ENCODE results near the gene NUAK1.
"Not testable (repeated sequence)": the region's sequence is repeated elsewhere in the genome, so short reads cannot be mapped to it uniquely, and the experiment has no call there.

The NUAK1 gene

DNA sequence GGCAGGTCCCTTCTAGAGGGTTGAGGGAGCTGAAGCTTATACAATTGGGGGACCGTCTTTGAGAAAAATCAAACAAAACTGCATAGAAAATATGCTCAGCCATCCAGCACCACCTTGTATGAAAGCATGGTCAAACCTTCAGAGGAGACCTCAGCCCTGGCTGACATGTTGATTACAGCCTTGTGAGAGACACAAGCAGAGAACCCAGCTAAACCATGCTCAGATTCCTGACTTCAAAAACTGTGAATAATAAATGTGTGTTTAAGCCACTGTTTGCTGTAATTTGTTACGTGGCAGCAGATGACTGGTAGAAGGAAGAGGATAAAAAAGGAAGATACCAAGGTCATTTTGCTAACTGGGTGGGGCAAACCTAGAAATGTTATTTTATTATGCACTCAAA, 115.7 kb downstream of the NUAK1 start:
- no peak overlapping the region for H3K9ac ChIP-seq (ENCODE audit: low read length)
- H3K4me3 ChIP-seq (ENCODE audit: low read length) = no peak overlapping the region
- H3K4me1 ChIP-seq (ENCODE audit: control insufficient read depth, insufficient read depth, low read length) = peaks cover 6% of the 10 kb centered on the region
- H3K36me3 ChIP-seq (ENCODE audit: control insufficient read depth, insufficient read depth, low read length, severe bottlenecking) = no peaks in the 10 kb centered on the region
- H3K9me3 ChIP-seq (ENCODE audit: control insufficient read depth, low read length) = no peaks in the 10 kb centered on the region
- DNase-seq (ENCODE audit: low read depth) = no peak
- no peaks in the 10 kb centered on the region for H3K27me3 ChIP-seq (replicated peaks; ENCODE audit: control insufficient read depth, insufficient read depth, low read length)

GRCh38 chr12:106022568-106023012, 116.2 kb downstream of the NUAK1 start:
- Histone ChIP-seq H3K9ac (ENCODE audit: low read length) (no peak overlapping the region), H3K27me3 (replicated peaks; ENCODE audit: control insufficient read depth, insufficient read depth, low read length) (no peaks in the 10 kb centered on the region), H3K36me3 (ENCODE audit: control insufficient read depth, insufficient read depth, low read length, severe bottlenecking) (no peaks in the 10 kb centered on the region), H3K4me3 (ENCODE audit: low read length) (no peak overlapping the region), H3K4me1 (ENCODE audit: control insufficient read depth, insufficient read depth, low read length) (peaks cover 6% of the 10 kb centered on the region), H3K9me3 (ENCODE audit: control insufficient read depth, low read length) (no peaks in the 10 kb centered on the region)
- DNase-seq (ENCODE audit: low read depth) = no peak

- no peaks in the 10 kb centered on the region for H3K27me3 ChIP-seq (replicated peaks; ENCODE audit: control insufficient read depth, insufficient read depth, low read length)
- H3K36me3 ChIP-seq (ENCODE audit: control insufficient read depth, insufficient read depth, low read length, severe bottlenecking) = no peaks in the 10 kb centered on the region
- no peak for DNase-seq (ENCODE audit: low read depth)
- H3K9ac ChIP-seq (ENCODE audit: low read length) = no peak overlapping the region
- peaks cover 6% of the 10 kb centered on the region for H3K4me1 ChIP-seq (ENCODE audit: control insufficient read depth, insufficient read depth, low read length)
- H3K4me3 ChIP-seq (ENCODE audit: low read length) = no peak overlapping the region
- no peaks in the 10 kb centered on the region for H3K9me3 ChIP-seq (ENCODE audit: control insufficient read depth, low read length)
These were observed 117.2 kb downstream of the NUAK1 start for GRCh38 chr12:106021516-106021915.

DNA sequence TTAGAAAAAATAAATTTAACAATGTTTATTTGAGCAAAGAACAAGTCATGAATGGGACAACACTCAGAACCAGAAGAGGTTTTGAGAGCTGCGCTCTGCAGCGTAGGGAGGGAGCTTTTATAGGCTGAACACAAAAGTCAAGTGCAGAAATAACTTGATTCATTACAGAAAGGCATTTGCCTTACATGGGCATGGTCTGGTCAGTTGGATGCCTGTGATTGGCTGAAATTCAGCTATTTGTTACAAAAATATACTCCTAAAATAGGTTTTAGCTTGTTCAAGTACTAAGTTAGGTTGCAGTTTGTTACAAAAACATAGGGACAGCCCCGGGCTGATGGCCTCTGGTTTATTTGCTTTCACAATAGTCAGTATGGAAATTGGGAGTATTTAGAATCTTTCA, 118.0 kb downstream of the NUAK1 start:
- Histone ChIP-seq H3K4me3 (ENCODE audit: low read length) (no peak overlapping the region), H3K27me3 (replicated peaks; ENCODE audit: control insufficient read depth, insufficient read depth, low read length) (no peaks in the 10 kb centered on the region), H3K36me3 (ENCODE audit: control insufficient read depth, insufficient read depth, low read length, severe bottlenecking) (no peaks in the 10 kb centered on the region), H3K4me1 (ENCODE audit: control insufficient read depth, insufficient read depth, low read length) (peaks cover 6% of the 10 kb centered on the region), H3K9me3 (ENCODE audit: control insufficient read depth, low read length) (no peaks in the 10 kb centered on the region), H3K9ac (ENCODE audit: low read length) (no peak overlapping the region)
- no peak for DNase-seq (ENCODE audit: low read depth)

DNA sequence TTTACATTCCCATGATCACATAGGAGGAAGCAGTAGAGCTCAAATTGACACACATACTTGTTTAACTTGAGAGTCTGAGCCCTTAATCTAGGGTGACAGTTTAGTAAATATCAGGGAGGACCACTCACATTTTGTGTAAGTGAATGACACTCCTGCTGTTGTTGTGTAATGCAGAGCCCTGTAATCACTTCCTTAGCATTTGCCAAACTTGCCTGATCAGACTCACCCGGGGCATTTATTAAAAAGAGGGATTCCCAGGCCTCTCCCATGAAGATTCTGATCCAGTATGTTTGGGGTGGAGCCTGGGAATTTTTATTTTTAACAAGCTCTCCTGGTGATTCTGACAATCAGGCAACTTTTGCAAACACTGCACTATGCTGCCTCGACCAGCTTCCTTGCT, 119.6 kb downstream of the NUAK1 start:
- no peak for DNase-seq (ENCODE audit: low read depth)
- peaks cover 6% of the 10 kb centered on the region for H3K4me1 ChIP-seq (ENCODE audit: control insufficient read depth, insufficient read depth, low read length)
- no peaks in the 10 kb centered on the region for H3K9me3 ChIP-seq (ENCODE audit: control insufficient read depth, low read length)
- H3K9ac ChIP-seq (ENCODE audit: low read length) = no peak overlapping the region
- no peak overlapping the region for H3K4me3 ChIP-seq (ENCODE audit: low read length)
- H3K36me3 ChIP-seq (ENCODE audit: control insufficient read depth, insufficient read depth, low read length, severe bottlenecking) = no peaks in the 10 kb centered on the region
- H3K27me3 ChIP-seq (replicated peaks; ENCODE audit: control insufficient read depth, insufficient read depth, low read length) = no peaks in the 10 kb centered on the region

- H3K4me3 ChIP-seq (ENCODE audit: low read length) = no peak overlapping the region
- H3K4me1 ChIP-seq (ENCODE audit: control insufficient read depth, insufficient read depth, low read length) = peaks cover 6% of the 10 kb centered on the region
- no peak for DNase-seq (ENCODE audit: low read depth)
- no peaks in the 10 kb centered on the region for H3K36me3 ChIP-seq (ENCODE audit: control insufficient read depth, insufficient read depth, low read length, severe bottlenecking)
- no peak overlapping the region for H3K9ac ChIP-seq (ENCODE audit: low read length)
- no peaks in the 10 kb centered on the region for H3K9me3 ChIP-seq (ENCODE audit: control insufficient read depth, low read length)
- no peaks in the 10 kb centered on the region for H3K27me3 ChIP-seq (replicated peaks; ENCODE audit: control insufficient read depth, insufficient read depth, low read length)
These were observed 120.5 kb downstream of the NUAK1 start for GRCh38 chr12:106018286-106018685.

GRCh38 chr12:106016601-106017278, 122.0 kb downstream of the NUAK1 start:
- H3K9me3 ChIP-seq (ENCODE audit: control insufficient read depth, low read length); H3K9ac ChIP-seq (ENCODE audit: low read length); DNase-seq (ENCODE audit: low read depth); H3K4me3 ChIP-seq (ENCODE audit: low read length); H3K27me3 ChIP-seq (replicated peaks; ENCODE audit: control insufficient read depth, insufficient read depth, low read length); H3K36me3 ChIP-seq (ENCODE audit: control insufficient read depth, insufficient read depth, low read length, severe bottlenecking); H3K4me1 ChIP-seq (ENCODE audit: control insufficient read depth, insufficient read depth, low read length): not testable (repeated sequence)

GRCh38 chr12:106015646-106016045, 123.1 kb downstream of the NUAK1 start:
- Histone ChIP-seq H3K9me3 (ENCODE audit: control insufficient read depth, low read length) (no peaks in the 10 kb centered on the region), H3K4me1 (ENCODE audit: control insufficient read depth, insufficient read depth, low read length) (peaks cover 12% of the 10 kb centered on the region), H3K9ac (ENCODE audit: low read length) (no peak overlapping the region), H3K36me3 (ENCODE audit: control insufficient read depth, insufficient read depth, low read length, severe bottlenecking) (no peaks in the 10 kb centered on the region), H3K27me3 (replicated peaks; ENCODE audit: control insufficient read depth, insufficient read depth, low read length) (no peaks in the 10 kb centered on the region), H3K4me3 (ENCODE audit: low read length) (no peak overlapping the region)
- no peak for DNase-seq (ENCODE audit: low read depth)

- Histone ChIP-seq H3K9ac (ENCODE audit: low read length) (no peak overlapping the region), H3K4me1 (ENCODE audit: control insufficient read depth, insufficient read depth, low read length) (peaks cover 11% of the 10 kb centered on the region), H3K4me3 (ENCODE audit: low read length) (no peak overlapping the region), H3K9me3 (ENCODE audit: control insufficient read depth, low read length) (no peaks in the 10 kb centered on the region), H3K27me3 (replicated peaks; ENCODE audit: control insufficient read depth, insufficient read depth, low read length) (no peaks in the 10 kb centered on the region), H3K36me3 (ENCODE audit: control insufficient read depth, insufficient read depth, low read length, severe bottlenecking) (no peaks in the 10 kb centered on the region)
- DNase-seq (ENCODE audit: low read depth) = no peak
These were observed 124.8 kb downstream of the NUAK1 start for GRCh38 chr12:106013941-106014340.

Measured in adipocyte (in vitro differentiated cells).